ENCODE measurements around the gene PEX14.

PEX14 gene

DNA sequence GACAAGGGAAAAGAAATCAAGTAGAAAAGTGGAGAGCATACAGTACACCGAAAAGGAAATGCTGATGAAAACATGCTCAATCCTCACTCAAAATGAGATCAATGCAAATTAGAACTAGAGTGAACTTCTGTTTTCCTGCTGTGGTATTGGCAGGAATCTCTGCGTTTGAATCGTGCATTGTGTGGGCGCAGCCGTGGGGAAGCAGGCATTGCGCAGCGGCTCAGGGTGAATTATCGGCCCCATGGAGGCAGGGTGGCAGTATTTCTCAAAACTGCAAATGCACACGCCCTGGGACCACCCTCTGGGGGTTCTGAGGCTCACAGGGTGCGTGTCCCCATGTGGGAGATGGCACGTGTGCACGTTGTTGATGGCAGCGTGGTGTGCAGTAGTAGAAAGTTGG lies 140.6 kb downstream of the PEX14 start:
- no peak overlapping the region for H3K4me3 ChIP-seq (ENCODE audit: low read depth, low read length)
- no peak for DNase-seq (ENCODE audit: low read depth)
- TF ChIP-seq CTCF (IDR thresholded peaks at IDR 0.05; ENCODE audit: low read depth, low read length, missing control alignments): no peak

GRCh38 chr1:10615932-10616671 lies 141.4 kb downstream of the PEX14 start:
- no peak for TF ChIP-seq CTCF (IDR thresholded peaks at IDR 0.05; ENCODE audit: low read depth, low read length, missing control alignments)
- H3K4me3 ChIP-seq (ENCODE audit: low read depth, low read length): no peak overlapping the region
- DNase-seq (ENCODE audit: low read depth): no peak

DNA sequence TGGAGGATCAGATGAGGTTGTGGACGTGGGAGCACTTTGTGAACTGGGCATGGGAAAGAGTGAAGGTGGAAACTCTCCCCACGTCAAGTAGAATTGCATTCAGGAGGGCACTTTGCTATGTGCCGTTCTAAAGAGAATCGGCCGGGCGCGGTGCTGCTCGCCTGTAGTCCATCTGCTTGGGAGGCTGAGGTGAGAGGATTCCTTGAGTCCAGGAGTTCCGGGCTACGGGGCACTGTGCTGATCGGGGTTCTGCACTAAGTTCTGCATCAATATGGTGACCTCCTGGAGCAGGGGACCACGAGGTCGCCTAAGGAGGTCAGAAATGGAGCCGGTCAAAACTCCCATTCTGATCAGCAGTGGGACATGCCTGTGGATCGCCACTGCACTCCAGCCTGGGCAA lies 141.9 kb downstream of the PEX14 start:
- no peak for DNase-seq (ENCODE audit: low read depth)
- TF ChIP-seq CTCF (IDR thresholded peaks at IDR 0.05; ENCODE audit: low read depth, low read length, missing control alignments): no peak

GRCh38 chr1:10617318-10617717 lies 142.6 kb downstream of the PEX14 start:
- H3K4me3 ChIP-seq (ENCODE audit: low read depth, low read length): no peak overlapping the region

More for the DNA sequence above, 141.9 kb downstream of the PEX14 start:
- H3K4me3 ChIP-seq (ENCODE audit: low read depth, low read length): no peak overlapping the region

DNA sequence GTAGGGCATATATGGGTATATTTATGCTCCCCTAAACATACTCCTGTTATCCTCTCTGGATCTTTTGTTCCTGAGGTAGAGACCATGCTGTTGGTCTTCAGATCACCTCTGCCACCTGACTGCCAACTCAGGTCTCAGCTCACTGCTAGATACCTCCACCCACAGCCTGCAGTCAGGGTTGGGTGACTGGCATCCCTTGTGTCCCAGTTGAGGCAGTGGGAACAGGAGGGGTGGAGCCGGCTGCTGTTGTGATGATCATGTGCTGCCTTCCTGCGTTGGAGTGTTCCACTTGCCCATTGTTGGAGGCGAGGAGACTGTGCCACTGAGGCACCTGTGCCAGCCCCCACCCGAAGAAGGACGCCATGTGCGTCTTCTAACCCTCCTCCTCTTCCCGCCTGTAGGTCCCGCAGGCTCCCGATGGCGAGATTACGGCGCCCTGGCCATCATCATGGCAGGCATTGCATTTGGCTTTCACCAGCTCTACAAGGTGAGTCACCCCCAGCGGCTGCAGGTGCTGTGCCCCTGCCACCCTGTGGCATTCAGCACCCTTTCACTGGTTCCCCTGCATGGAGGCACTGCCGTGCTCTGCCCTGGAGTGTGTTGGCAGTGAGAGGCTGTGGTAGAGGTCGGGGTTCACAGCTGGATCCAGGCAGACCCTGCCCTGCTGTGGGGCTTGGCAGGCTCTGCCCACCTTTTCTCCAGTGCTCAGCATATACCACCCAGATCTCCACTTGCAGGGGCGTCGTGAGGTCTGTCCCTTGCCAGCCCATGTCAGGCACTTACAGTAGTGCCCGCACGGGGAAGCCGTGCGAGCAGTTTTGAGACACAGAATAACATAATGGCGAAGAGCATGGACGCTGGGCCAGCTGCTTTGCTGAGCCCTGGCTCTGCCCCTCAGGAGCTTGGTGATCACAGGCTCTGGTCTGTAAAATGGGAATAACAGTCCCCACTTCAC lies 143.5 kb downstream of the PEX14 start:
- H3K4me3 ChIP-seq (ENCODE audit: low read depth, low read length): no peak overlapping the region
- no peak for DNase-seq (ENCODE audit: low read depth)
- no peak for TF ChIP-seq CTCF (IDR thresholded peaks at IDR 0.05; ENCODE audit: low read depth, low read length, missing control alignments)

More at GRCh38 chr1:10617318-10617717, 142.6 kb downstream of the PEX14 start:
- TF ChIP-seq CTCF (IDR thresholded peaks at IDR 0.05; ENCODE audit: low read depth, low read length, missing control alignments): no peak
- no peak for DNase-seq (ENCODE audit: low read depth)

GRCh38 chr1:10620776-10621175 lies 146.0 kb downstream of the PEX14 start:
- no peak for TF ChIP-seq CTCF (IDR thresholded peaks at IDR 0.05; ENCODE audit: low read depth, low read length, missing control alignments)
- no peak for DNase-seq (ENCODE audit: low read depth)
- no peak overlapping the region for H3K4me3 ChIP-seq (ENCODE audit: low read depth, low read length)

All from GM12864 (cell line).